ENCODE results near the gene PSMB7. TPM values are rescaled to one million over a fixed set of nuclear protein-coding genes. Genes with fewer than 3 reads are reported as not detected.

The PSMB7 gene
- total RNA-seq, 4 donors from 2014 or later, result 265 to 438 (median 354) TPM

DNA sequence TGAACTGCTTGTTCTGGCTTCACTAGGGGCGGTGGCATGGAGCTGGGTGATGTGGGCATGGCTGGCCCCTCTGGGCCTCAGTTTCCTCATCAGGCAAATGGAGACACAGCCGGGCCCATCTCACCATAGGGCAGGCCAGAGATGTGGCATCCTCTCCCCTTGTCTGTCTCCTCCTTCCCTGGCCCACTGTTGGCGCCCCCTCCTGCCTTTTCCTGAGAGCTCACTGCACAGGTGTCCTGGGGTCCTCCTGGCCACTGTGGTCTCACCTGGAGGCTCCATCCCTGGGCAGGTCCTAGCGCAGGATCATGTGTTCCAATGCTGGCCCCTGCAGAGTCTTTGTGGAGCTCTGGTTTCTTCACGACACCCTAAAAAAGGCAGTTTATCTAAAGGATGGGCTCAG, 104.0 kb downstream of the PSMB7 start:
- TF ChIP-seq, protein P1, sequence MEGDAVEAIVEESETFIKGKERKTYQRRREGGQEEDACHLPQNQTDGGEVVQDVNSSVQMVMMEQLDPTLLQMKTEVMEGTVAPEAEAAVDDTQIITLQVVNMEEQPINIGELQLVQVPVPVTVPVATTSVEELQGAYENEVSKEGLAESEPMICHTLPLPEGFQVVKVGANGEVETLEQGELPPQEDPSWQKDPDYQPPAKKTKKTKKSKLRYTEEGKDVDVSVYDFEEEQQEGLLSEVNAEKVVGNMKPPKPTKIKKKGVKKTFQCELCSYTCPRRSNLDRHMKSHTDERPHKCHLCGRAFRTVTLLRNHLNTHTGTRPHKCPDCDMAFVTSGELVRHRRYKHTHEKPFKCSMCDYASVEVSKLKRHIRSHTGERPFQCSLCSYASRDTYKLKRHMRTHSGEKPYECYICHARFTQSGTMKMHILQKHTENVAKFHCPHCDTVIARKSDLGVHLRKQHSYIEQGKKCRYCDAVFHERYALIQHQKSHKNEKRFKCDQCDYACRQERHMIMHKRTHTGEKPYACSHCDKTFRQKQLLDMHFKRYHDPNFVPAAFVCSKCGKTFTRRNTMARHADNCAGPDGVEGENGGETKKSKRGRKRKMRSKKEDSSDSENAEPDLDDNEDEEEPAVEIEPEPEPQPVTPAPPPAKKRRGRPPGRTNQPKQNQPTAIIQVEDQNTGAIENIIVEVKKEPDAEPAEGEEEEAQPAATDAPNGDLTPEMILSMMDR (IDR thresholded peaks at IDR 0.05 in 4 of 5, conservative IDR thresholded peaks at IDR 0.05 in 1 of 5), result no peak
- TF ChIP-seq POLR2A (IDR thresholded peaks at IDR 0.05), result no peak
- Histone ChIP-seq H3K9me3 (no peaks in the 10 kb centered on the region), H3K36me3 (peaks cover 0 to 3% of the 10 kb centered on the region in 2 donors), H3K4me1 (no peaks in the 10 kb centered on the region), H3K27ac (no peak overlapping the region), H3K27me3 (no peaks in the 10 kb centered on the region), H3K4me3 (no peak overlapping the region)
- in situ Hi-C loops (cut with MboI; ENCODE audit: low sequenced_read_pairs in 4 of 4) (loop anchor here in 2 of 4 donors (5.0 to 25.0 kb wide), 2 partner anchors 174 to 184 kb away; no protein-coding TSS in a partner anchor), intact Hi-C loops (cut with DNase I; ENCODE audit: low total_unique reads) (no loop called here)
- no peak for DNase-seq
- ATAC-seq, result no peak

DNA sequence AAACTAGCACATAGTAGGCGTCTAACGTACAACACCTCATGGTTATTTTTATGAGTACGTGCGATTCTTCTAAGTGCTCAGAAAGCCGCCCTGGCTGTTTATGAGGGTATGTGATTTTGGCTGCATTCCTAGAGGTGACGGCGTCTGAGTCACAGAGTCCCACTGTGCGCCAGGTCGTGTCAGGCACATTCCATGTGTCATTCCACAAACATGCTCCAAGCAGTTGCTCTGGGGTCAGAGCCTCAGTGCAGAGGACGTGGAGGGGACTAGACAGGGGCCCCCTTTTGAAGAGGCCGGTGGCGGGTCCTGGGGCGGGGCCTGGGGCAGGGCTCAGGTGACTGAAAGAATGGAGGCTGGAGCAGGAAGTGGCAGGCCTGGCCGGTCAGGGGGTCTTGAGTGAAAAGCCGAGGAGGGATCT, 105.6 kb downstream of the PSMB7 start:
- intact Hi-C loops (cut with DNase I; ENCODE audit: low total_unique reads) (no loop called here), in situ Hi-C loops (cut with MboI; ENCODE audit: low sequenced_read_pairs in 4 of 4) (loop anchor here in 2 of 4 donors (5.0 to 25.0 kb wide), 2 partner anchors 172 to 182 kb away; no protein-coding TSS in a partner anchor)
- H3K4me3 ChIP-seq, result no peak overlapping the region
- H3K27ac ChIP-seq, result no peak overlapping the region
- TF ChIP-seq, protein P1 (IDR thresholded peaks at IDR 0.05 in 4 of 5, conservative IDR thresholded peaks at IDR 0.05 in 1 of 5), result no peak
- TF ChIP-seq POLR2A (IDR thresholded peaks at IDR 0.05), result no peak
- no peaks in the 10 kb centered on the region for H3K4me1 ChIP-seq
- H3K9me3 ChIP-seq, result no peaks in the 10 kb centered on the region
- peak; percentile 46 to 68 for ATAC-seq
- DNase-seq, result peak in 1 of 2 donors; percentile 37
- H3K27me3 ChIP-seq, result no peaks in the 10 kb centered on the region
- H3K36me3 ChIP-seq, result peaks cover 0 to 3% of the 10 kb centered on the region in 2 donors

DNA sequence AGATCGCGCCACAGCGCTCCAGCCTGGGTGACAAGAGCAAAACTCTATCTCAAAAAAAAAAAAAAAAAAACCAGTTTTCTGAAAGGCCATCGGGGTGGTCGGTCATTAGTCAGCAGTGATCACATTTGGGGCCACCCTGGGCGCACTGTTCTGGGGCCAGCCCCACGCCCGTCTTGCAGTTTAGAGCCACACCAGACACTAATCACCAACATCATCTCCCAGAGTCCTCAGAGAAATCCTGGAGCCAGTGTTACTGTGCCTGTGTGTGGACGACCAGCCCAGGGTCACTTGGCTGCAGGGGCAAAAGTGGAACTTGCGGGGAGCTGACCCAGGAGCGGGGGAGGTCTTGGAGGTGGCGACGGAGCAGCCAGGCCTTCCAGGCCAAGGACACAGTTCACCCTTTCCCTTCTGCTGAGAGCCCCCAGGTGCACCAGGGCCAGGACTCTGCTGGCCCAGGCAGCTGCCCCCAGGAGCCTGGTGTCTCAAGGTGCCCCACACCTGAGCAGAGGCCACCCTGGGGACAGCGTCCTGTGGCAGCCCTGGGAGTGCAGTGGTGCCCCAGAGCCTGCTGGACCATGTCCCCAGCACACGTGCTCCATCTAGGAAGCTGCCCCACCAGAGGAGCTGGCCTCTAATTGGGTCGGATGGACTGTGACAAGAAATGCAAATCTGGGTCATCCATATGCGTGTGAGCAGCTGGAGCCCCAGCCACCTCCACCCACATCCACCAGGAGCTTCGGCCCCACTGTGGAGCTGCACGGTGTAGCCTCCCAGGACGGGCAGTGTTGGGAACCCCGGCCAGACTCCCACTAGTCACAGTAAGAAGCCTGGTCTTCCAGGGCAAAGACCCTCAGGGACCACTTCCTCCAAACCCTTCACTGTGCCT, 106.4 kb downstream of the PSMB7 start:
- DNase-seq (no peak), ATAC-seq (peak in 1 of 2 donors; percentile 7)
- Histone ChIP-seq H3K4me3 (no peak overlapping the region), H3K4me1 (no peaks in the 10 kb centered on the region), H3K27ac (no peak overlapping the region), H3K36me3 (no peaks in the 10 kb centered on the region), H3K27me3 (no peaks in the 10 kb centered on the region), H3K9me3 (no peaks in the 10 kb centered on the region)
- in situ Hi-C loops (cut with MboI; ENCODE audit: low sequenced_read_pairs in 4 of 4), result loop anchor here in 1 of 4 donors (25.0 kb wide), 1 partner anchor 172 kb away; no protein-coding TSS in a partner anchor
- intact Hi-C loops (cut with DNase I; ENCODE audit: low total_unique reads), result no loop called here
- TF ChIP-seq, protein P1 (IDR thresholded peaks at IDR 0.05 in 4 of 5, conservative IDR thresholded peaks at IDR 0.05 in 1 of 5), result no peak
- TF ChIP-seq POLR2A (IDR thresholded peaks at IDR 0.05), result no peak

DNA sequence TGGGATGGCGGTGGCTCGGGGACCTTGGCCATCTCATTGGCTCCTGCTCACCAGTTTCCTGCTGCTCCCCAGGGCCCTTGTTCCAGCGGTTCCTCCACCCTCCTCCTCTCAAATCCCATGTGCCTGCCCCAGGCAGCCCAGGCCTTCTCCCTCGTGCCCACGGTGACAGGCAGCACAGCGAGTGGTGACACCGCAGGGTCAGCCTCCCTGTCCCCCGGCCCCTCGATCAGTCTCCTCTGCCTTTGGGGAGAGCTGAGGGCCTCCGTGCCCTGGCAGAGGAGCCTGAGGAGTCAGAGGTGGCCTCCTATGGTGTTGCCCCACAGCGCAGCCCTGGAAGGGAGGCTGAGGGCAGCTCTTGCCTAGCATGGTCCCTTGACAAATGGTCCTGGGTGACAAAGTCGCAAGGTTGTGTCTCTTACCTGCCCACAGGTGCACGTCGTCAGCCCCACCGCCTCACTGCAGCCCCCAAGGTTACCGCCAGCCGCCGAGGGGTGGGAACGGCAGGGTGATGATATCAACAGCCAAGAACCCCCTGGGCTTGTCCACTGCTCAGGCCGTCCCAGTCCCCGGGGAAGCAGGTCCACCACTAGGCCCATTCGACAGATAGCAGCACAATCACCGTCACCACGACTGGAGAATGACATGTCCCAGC, 107.7 kb downstream of the PSMB7 start:
- in situ Hi-C loops (cut with MboI; ENCODE audit: low sequenced_read_pairs in 4 of 4) (loop anchor here in 1 of 4 donors (25.0 kb wide), 1 partner anchor 170 kb away; no protein-coding TSS in a partner anchor), intact Hi-C loops (cut with DNase I; ENCODE audit: low total_unique reads) (no loop called here)
- Histone ChIP-seq H3K4me1 (no peaks in the 10 kb centered on the region), H3K4me3 (no peak overlapping the region), H3K27ac (no peak overlapping the region), H3K36me3 (no peaks in the 10 kb centered on the region), H3K9me3 (no peaks in the 10 kb centered on the region), H3K27me3 (no peaks in the 10 kb centered on the region)
- no peak for ATAC-seq
- DNase-seq, result no peak
- no peak for TF ChIP-seq POLR2A (IDR thresholded peaks at IDR 0.05)
- TF ChIP-seq, protein P1 (IDR thresholded peaks at IDR 0.05 in 4 of 5, conservative IDR thresholded peaks at IDR 0.05 in 1 of 5), result no peak

All from gastrocnemius medialis (tissue), 4 donors.